HUDEP-2 (cell line): ENCODE measurements around the gene RCSD1.

ENCODE experiments used
- DNase-seq, 76 experiments: peaks; one replicate each; lab custom pipeline; 2025; ENCODE audit not compliant: unreplicated experiment in 76 of 76; lab: John Stamatoyannopoulos, UW

RCSD1 gene

GRCh38 chr1:167617153-167618147, 12.6 kb upstream of the RCSD1 start:
- DNase-seq, result peak in 14 of 76 experiments; percentile 6 to 47 (median 25)

DNA sequence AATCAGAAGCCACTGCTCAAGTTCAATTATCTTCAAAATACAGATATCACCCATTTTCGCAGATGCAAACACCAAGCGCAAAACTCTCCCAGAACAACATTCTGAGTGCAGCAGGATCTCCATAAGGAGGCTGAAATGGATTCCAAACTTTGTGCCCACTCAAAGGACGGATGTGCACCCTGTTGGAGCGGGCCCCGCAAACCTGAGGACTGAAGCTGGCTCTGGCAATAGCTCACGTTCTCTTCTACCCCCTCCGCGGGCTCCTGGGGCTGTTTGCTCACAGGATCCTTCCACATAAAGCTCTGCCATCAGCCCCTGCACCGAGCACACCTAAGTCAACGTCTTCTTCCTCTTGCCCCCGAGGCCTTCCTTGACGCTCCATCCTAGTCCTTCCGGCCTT, 11.7 kb upstream of the RCSD1 start:
- no peak for DNase-seq

DNA sequence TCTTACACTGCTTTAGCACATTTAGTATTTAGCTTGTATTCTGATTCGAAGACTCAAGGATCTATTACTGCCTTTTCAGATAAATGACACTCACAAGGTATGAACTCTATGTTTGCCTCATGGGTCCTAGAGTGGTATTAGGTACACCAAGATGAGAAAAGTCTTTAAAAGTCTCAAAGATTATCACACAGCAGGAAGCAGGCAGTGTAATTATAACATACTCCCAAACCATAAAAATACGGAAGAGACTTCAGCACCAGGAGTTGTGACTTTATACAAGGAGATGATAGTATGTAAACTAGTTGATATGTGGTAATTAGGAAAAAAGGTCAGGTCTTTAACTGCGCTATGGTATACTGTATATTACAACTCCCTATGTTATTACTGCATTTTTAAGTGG, 11.2 kb upstream of the RCSD1 start:
- DNase-seq, result no peak

GRCh38 chr1:167620002-167620401, 10.0 kb upstream of the RCSD1 start:
- DNase-seq, result no peak

DNA sequence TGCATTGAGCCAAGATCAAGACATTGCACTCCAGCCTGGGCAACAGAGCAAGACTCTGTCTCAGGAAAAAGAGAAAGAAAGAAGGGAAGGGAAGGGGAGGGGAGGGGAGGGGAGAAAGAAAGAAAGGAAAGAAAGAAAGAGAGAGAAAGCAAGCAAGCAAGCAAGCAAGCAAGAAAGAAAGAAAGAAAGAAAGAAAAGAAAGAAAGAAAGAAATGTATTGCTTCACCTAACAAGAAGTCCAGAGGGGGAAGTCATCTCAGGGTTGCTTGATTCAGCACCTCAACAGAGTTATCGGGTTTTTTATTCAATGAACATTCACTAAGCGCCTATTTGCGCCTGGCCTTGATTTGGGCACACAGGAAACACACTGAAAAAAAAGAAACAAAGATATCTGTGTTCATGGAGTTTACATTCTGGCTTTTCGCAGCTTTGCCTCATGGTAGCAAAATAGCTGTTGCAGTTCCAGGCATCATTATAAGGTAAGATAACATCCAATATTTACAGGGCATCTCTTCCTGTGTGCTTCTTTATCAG, 8.2 kb upstream of the RCSD1 start:
- no peak for DNase-seq

GRCh38 chr1:167623951-167624350, 6.1 kb upstream of the RCSD1 start:
- DNase-seq, result no peak

GRCh38 chr1:167625040-167625823, 4.8 kb upstream of the RCSD1 start:
- DNase-seq, result no peak

DNA sequence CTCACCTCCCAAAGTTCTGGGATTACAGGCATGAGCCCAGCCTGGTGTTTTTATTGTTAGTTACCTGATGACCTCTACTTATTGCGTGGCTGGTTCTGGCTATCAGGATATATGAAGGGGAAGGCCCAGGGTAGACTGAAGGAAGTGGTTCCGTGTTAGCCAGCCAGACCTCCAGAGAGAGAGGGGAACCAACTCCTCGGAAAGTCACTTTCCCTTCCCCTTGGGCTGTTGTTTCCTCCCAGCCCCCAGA, 2.5 kb upstream of the RCSD1 start:
- DNase-seq, result peak in 1 of 76 experiments; percentile 49

GRCh38 chr1:167627865-167628641, 2.0 kb upstream of the RCSD1 start:
- peak in 74 of 76 experiments; percentile 31 to 95 (median 80) for DNase-seq

GRCh38 chr1:167628741-167629515, 1.1 kb upstream of the RCSD1 start:
- peak in 9 of 76 experiments; percentile 14 to 50 (median 21) for DNase-seq

DNA sequence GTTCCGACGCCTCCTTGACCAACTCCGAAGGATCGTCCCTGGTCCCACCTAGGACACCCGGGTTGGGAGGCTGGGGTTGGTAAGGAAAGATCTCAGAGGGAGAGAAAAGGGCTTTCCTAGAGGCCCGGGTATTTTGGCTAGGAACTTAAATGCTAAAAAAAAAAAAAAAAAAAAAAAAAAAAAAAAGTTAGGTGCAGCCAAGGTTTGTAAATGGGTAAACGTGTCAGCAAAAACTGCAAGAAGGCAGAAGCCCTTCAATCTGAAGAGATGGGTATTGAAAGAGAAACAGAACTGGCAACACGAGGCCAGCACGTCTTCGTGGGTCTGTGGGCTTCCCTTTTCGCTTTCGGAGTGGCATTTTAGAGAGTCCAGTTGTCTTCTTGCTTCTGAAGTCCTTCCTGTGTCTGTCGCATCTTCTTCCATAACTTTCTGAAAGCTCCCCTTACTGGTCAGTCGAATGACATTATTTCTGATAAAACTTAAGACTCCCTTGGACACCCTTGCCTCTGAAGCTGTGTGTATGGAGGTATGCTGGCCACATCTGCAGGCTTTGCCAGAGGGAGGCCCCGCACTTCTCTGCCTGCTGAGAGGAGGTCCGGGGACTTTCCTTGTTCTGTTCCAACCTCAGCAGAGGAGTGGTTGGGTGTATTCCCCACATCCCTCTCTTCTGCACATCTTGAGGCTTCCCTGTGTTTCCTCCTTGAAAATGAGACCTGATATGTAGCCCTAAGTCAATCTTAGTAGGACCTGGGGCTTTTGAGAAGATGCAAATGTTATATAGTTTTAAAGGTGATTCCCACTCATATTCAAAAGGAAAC, 745 bp downstream of the RCSD1 start:
- DNase-seq, result peak in 8 of 76 experiments; percentile 10 to 50 (median 23)

- DNase-seq, result no peak
Observed at GRCh38 chr1:167631386-167631935, 1.4 kb downstream of the RCSD1 start.

GRCh38 chr1:167631936-167632614, 2.0 kb downstream of the RCSD1 start:
- DNase-seq, result peak in 6 of 76 experiments; percentile 11 to 42 (median 22)

DNA sequence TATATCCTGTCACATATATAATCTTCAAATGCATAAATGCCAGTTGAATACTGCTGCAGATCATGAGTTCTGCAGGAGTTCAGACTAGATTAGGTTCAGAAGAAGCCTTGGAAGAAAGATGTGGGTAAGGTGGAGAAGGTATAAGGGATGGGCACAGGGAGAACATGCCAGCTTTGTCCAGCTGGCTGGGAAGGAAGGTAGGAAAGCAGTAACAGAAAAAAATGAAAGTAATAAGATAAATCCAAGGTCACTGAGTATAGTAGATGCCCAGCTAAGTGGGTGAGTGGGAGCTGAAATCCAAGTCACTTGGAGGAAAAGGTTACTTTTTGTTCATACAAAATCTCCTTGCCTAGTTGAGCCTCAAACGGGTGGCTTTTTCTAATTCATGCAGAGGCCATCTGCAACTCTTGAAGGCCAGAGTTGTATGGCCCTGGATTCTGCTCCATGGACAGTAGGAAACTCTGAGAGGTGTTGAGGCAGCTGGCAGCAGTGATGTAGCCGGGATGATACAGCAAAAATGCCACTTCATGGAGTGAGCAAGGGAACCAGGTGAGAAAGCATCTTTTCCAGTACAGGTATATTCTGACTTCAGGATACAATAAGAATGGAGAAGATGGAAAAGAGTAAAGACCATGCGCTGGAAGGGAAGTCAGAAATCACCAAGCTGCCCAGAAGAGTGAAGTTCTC, 3.4 kb downstream of the RCSD1 start:
- DNase-seq, result no peak

DNA sequence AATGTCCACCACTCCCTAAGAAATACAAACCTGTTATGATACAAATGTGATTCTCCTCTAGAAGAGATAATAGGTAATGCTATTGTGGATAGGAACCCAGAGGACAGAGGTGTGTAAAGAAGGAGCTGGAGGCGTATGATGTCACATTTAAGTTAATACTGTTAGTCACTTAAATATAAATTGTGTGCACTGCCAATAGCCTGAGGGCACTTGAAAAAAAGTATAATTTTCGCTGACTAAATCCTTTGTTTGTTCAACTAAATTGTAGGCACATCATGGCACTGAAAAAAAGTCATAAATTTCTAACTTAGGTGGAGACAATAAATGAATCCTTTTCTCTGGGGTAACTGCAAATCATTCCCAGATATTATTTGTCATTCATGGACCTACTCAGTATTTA, 4.4 kb downstream of the RCSD1 start:
- no peak for DNase-seq

DNA sequence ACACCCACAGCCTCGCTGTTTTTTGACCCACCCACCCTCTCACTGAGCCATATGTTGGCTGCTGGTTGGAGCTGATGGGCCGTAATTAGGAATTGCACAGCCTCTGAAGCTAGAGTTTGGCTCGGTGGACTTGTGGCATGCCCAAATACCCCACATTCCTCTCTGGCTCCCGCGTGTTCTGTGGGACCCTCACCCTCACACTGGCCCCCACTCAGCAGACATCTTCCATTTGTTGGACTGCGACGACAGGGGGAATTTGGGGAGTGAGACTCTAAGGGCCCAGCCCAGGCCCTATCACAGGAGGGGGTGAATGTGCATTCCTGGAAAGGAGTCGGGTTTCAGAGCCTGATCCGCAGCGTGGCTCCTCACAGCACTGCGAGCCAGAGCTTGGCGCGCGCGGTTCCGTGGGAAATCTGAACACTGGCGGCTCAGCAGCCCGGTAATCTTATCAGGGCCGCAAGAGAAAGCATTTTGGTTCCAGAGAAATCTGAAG, 5.2 kb downstream of the RCSD1 start:
- DNase-seq, result no peak

DNA sequence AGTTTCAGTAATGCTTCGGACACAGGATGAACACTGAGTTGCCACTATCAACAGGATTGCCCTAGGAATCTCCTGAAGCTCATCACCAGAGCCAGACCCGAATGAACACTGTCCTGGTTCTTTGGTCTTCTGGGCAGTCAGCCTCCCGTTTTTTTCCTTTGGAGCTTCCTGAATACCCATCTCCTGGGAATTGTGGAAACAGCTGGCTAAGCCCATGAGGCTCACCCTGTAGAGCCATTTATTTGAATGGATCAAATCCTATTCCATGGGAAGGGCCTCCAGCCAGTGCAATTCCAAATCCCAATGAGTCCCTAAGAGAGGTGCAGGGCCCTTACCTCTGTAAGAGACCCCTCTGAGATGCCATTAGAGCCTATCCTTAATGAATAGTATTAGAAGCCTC, 5.9 kb downstream of the RCSD1 start:
- no peak for DNase-seq

DNA sequence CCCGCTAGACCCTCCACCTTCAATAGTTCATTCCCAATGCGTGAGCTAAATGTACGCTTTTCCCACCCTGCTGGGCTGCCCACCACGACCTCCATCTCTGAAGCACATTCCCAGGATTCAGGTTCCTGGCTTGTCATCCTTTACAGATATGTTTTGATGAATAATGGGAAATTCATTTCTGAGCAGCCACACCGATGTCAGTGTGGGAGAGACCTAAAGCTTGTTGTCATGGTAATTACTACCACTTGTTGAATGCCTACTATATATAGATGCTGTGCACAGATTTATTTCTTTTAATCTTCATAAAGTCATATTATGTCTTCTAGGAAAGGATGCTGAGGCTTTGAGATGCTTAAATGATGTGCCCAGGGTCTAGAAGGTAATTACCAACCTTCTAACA, 8.0 kb downstream of the RCSD1 start:
- DNase-seq, result no peak
